Stimulated activated naive B cell treated with anti-CD40 and anti-IgM and Interleukin-4, amounts not matched to agents 10 μg/mL and 1 μg/mL and 100 μg/mL, for 72 hours (primary cell): ENCODE data around the gene ITGAV.

Experiments used
- ATAC-seq, 2 donors: fragments of 150-1000 bp; cut with Tn5 transposase; replicated peaks; 2 replicates each; pipeline ENCODE4 v1.10.0; 2021; ENCODE audit warnings: moderate library complexity in 1 of 2
- DNase-seq: peaks from one replicate; pipeline ENCODE4 v3.0.0; 2021
- H3K27ac Mint-ChIP-seq: one replicate; pipeline ENCODE4 v1.8.0; 2022; ENCODE audit warnings: mild to moderate bottlenecking, mixed read lengths
- H3K27me3 Mint-ChIP-seq, 2 donors: one replicate each; pipeline ENCODE4 v1.8.0; 2022; ENCODE audit warnings: mixed read lengths in 2 of 2
- H3K36me3 Mint-ChIP-seq, 2 donors: one replicate each; pipeline ENCODE4 v1.8.0; 2022; ENCODE audit warnings: mixed read lengths in 2 of 2, mild to moderate bottlenecking in 1 of 2
- H3K4me1 Mint-ChIP-seq, 2 donors: one replicate each; pipeline ENCODE4 v1.8.0; 2022; ENCODE audit warnings: mixed read lengths in 2 of 2, mild to moderate bottlenecking in 1 of 2
- H3K4me3 Mint-ChIP-seq, 2 donors: one replicate each; pipeline ENCODE4 v1.8.0; 2022; ENCODE audit warnings: mild to moderate bottlenecking in 2 of 2, mixed read lengths in 2 of 2, moderate library complexity in 1 of 2
- H3K9me3 Mint-ChIP-seq, 2 donors: one replicate each; pipeline ENCODE4 v1.8.0; 2022; ENCODE audit warnings: mixed read lengths in 2 of 2, mild to moderate bottlenecking in 1 of 2

ITGAV gene

DNA sequence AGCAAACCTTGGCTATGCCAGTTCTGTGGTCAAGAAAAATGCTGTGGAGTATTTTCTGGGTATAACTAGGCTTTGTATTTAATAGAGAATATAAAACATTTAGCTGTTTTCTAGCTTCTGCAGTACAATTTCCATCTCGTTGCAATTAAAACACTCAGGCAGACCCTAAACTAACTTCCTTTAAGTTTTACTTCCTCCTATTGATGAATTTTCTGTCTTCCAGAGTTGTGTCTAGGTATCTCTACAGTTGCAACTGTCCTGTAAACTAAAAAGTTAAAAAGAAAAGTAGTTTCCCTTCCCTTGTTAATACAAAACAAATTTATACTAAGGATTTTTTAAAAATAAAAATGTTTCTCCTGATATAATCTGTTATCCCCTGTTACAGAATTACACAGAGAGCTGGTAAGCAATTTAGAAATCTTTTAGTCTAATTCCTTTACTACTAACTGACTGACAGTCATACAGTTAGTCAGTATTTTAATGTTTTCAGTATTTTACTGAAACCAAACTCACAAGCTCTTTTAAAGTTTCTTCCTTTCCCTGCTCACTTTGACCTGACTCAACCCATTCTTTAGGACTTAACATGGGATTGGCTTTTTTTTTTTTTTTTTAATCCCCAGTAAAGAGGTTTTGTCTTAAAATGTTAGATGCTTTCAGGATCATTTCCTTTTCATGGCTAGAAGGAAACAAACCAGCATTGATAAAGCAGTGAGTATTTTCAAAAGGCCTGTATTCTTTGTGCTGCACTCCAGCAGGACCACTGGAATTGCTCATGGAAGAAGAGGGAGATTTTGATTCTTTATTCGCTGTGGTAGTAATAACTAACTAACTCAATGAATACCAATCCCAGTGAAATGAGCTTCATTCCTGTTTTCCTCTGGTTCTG, 22.9 kb downstream of the ITGAV start:
- Mint-ChIP-seq H3K27ac (no peak overlapping the region), H3K4me3 (no peak overlapping the region), H3K27me3 (no peaks in the 10 kb centered on the region), H3K9me3 (no peaks in the 10 kb centered on the region), H3K36me3 (no peaks in the 10 kb centered on the region), H3K4me1 (no peaks in the 10 kb centered on the region)
- ATAC-seq (no peak), DNase-seq (no peak)

DNA sequence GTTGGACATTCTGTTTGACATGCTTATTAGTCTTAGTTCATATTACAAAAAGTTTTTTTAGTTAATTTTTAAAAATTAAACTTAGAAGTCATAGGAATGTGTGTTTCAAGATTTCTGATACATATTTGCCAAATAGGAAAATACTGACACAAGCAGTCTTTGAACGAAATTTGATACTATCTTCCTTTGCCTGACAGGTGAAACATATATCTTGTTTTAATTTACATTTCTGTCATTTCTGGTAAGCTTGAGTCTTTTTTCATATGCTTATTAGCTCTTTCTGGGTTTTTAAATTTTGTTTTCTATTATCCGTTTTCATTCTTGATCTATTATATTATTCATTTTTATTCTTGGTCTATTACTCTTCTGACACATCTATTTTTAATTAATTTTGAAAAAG, 24.5 kb downstream of the ITGAV start:
- Mint-ChIP-seq H3K27ac (no peak overlapping the region), H3K4me1 (no peaks in the 10 kb centered on the region), H3K27me3 (no peaks in the 10 kb centered on the region), H3K9me3 (no peaks in the 10 kb centered on the region), H3K4me3 (no peak overlapping the region), H3K36me3 (no peaks in the 10 kb centered on the region)
- ATAC-seq (no peak), DNase-seq (no peak)

GRCh38 chr2:186617148-186617547, 27.3 kb downstream of the ITGAV start:
- no peak for DNase-seq
- ATAC-seq: no peak
- Mint-ChIP-seq H3K27me3 (no peaks in the 10 kb centered on the region), H3K4me1 (no peaks in the 10 kb centered on the region), H3K4me3 (no peak overlapping the region), H3K9me3 (no peaks in the 10 kb centered on the region), H3K27ac (no peak overlapping the region), H3K36me3 (no peaks in the 10 kb centered on the region)

DNA sequence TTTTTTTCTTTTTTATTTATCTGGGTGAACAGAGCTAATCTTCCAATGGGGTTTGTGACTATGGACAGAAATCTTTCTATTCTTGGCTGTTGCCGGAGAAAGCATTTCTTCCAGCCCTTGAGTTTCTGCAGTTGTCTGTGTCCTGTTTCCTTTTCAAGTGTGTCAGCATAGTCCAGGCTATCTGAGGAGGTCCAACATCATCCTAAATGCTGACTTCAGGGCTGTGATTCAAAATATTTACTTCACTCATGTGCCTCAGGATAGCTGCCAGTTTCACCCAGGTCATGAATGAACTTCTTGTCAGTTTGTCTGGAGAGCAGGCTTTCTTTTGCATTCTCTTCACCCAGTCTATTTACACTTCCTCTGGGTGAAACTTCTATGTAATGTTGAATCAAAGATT, 27.9 kb downstream of the ITGAV start:
- H3K4me1 Mint-ChIP-seq: no peaks in the 10 kb centered on the region
- no peak overlapping the region for H3K27ac Mint-ChIP-seq
- H3K36me3 Mint-ChIP-seq: peaks cover 0 to under 1% of the 10 kb centered on the region in 2 donors
- no peak for DNase-seq
- H3K9me3 Mint-ChIP-seq: no peaks in the 10 kb centered on the region
- ATAC-seq: no peak
- H3K27me3 Mint-ChIP-seq: no peaks in the 10 kb centered on the region
- H3K4me3 Mint-ChIP-seq: no peak overlapping the region

DNA sequence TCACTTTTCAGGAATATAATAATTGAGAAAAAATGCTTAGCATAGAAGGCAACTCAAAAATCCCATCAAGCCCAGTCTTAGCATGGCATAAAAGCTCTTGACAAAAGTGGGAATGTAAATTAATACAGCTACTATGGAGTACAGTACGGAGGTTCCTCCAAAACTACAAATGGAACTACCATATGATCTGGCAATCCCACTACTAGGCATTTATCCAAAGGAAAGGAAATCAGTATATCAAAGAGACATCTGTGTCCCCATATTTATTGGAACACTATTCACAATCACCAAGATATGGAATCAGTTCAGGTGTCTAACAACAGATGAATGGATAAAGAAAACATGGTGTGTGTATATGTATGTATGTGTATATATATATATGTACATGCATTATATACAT, 28.8 kb downstream of the ITGAV start:
- H3K27me3 Mint-ChIP-seq: no peaks in the 10 kb centered on the region
- no peak overlapping the region for H3K27ac Mint-ChIP-seq
- H3K4me1 Mint-ChIP-seq: no peaks in the 10 kb centered on the region
- ATAC-seq: no peak
- H3K9me3 Mint-ChIP-seq: no peaks in the 10 kb centered on the region
- H3K36me3 Mint-ChIP-seq: peaks cover 2 to 7% of the 10 kb centered on the region in 2 donors
- H3K4me3 Mint-ChIP-seq: no peak overlapping the region
- no peak for DNase-seq

DNA sequence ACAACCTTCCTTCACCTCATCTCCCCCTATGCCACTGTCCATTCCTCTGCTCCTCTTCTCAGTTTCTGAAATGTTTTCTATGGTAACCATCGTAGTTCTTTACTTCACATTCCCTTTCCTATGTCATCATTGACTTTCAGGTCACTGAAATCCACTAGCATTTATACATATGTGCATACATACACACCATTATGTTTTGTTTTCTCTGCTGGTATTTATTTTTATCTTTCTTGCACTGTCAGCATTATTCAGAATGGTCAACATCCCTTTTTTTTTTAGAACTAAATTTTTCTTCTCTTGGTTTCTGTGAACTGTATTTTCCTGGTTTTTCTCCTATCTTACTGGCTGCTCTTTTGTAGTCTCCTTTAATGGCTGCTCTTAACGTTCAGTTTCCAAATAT, 33.2 kb downstream of the ITGAV start:
- ATAC-seq (no peak), DNase-seq (no peak)
- H3K9me3 Mint-ChIP-seq: no peaks in the 10 kb centered on the region
- no peaks in the 10 kb centered on the region for H3K27me3 Mint-ChIP-seq
- no peaks in the 10 kb centered on the region for H3K4me1 Mint-ChIP-seq
- H3K27ac Mint-ChIP-seq: no peak overlapping the region
- H3K4me3 Mint-ChIP-seq: no peak overlapping the region
- H3K36me3 Mint-ChIP-seq: peaks cover 4 to 13% of the 10 kb centered on the region in 2 donors

- Mint-ChIP-seq H3K27ac (no peak overlapping the region), H3K4me1 (no peaks in the 10 kb centered on the region)
- no peak for ATAC-seq
These were observed 34.4 kb downstream of the ITGAV start for GRCh38 chr2:186624276-186624675.

GRCh38 chr2:186629250-186629996, 39.6 kb downstream of the ITGAV start:
- no peak for ATAC-seq

More at GRCh38 chr2:186624276-186624675, 34.4 kb downstream of the ITGAV start:
- Mint-ChIP-seq H3K36me3 (peaks cover 4 to 13% of the 10 kb centered on the region in 2 donors), H3K27me3 (no peaks in the 10 kb centered on the region), H3K9me3 (no peaks in the 10 kb centered on the region), H3K4me3 (no peak overlapping the region)
- no peak for DNase-seq

DNA sequence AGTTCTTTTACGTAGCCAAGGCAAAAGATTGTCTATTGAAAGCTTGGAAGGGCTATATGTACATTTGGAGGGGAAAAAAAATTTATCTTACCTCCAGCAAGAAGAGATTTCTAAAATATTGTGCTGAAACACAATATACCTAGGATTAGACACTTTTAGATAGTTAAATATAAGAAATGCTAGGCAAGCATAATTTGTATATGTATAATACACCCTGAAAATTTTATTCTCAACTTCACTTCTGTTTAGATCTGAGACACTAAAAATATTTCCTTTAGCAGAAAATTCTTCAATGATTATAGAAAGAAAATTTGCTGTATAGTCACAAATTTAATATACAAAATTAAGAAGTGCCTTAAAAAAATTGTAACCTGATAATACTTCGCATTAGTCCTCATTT, 42.6 kb downstream of the ITGAV start:
- no peaks in the 10 kb centered on the region for H3K27me3 Mint-ChIP-seq
- DNase-seq: no peak
- no peak for ATAC-seq
- no peaks in the 10 kb centered on the region for H3K4me1 Mint-ChIP-seq
- no peaks in the 10 kb centered on the region for H3K9me3 Mint-ChIP-seq
- no peaks in the 10 kb centered on the region for H3K36me3 Mint-ChIP-seq
- H3K4me3 Mint-ChIP-seq: no peak overlapping the region
- H3K27ac Mint-ChIP-seq: no peak overlapping the region

More at GRCh38 chr2:186629250-186629996, 39.6 kb downstream of the ITGAV start:
- Mint-ChIP-seq H3K27me3 (no peaks in the 10 kb centered on the region), H3K9me3 (no peaks in the 10 kb centered on the region), H3K36me3 (peaks cover 1 to 3% of the 10 kb centered on the region in 2 donors), H3K4me1 (no peaks in the 10 kb centered on the region), H3K27ac (no peak overlapping the region), H3K4me3 (no peak overlapping the region)
- no peak for DNase-seq

DNA sequence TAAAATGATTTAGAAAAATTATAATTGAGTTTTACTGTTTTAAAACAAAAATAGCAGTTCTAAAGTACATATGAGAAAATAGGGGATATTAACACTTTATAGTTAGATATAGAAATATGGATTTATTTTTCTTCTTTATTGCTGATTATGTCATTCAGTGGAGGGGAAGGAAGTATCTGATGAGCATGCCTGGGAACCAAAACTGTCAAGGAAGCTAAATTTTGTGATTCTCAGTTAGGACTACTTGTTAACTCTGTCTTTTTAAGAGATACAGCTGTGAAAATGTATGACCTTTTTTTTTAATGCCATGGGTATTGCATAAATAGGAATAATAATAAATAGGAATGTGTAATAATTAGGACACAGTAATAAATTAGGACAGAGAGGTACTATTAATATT, 44.8 kb downstream of the ITGAV start:
- no peaks in the 10 kb centered on the region for H3K27me3 Mint-ChIP-seq
- no peak for DNase-seq
- H3K9me3 Mint-ChIP-seq: no peaks in the 10 kb centered on the region
- H3K27ac Mint-ChIP-seq: no peak overlapping the region
- ATAC-seq: no peak
- H3K4me3 Mint-ChIP-seq: no peak overlapping the region
- H3K4me1 Mint-ChIP-seq: no peaks in the 10 kb centered on the region
- peaks cover 0 to 3% of the 10 kb centered on the region in 2 donors for H3K36me3 Mint-ChIP-seq

DNA sequence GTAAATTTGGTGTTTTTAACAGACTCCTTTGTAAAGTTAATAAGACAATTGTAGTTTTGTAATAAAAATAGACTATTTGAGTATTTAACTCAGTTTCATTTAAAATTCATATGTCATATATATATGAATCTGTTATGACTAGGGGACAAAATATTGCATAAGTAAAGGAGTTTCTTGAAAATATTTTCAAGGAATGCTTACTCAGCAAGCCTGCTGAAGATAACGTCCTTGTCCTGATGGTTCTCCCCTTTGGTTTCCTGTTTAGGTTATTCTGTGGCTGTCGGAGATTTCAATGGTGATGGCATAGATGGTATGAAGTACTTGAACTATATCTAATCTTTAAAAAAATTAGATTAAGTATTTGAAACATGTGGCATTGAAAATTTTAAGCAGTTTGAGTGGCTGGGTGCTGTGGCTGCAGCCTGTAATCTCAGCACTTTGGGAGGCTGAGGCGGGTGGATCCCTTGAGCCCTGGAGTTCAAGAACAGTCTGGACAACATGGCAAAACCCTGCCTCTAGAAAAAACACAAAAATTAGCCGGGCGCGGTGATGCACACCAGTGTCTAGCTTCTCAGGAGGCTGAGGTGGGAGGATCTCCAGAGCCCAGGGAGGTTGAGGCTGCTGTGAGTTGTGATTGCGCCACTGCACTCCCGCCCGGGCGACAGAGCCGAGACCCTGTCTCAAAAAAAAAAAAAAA, 47.1 kb downstream of the ITGAV start:
- Mint-ChIP-seq H3K27ac (no peak overlapping the region), H3K4me1 (peaks cover 0 to 4% of the 10 kb centered on the region in 2 donors), H3K27me3 (no peaks in the 10 kb centered on the region), H3K4me3 (no peak overlapping the region), H3K9me3 (no peaks in the 10 kb centered on the region), H3K36me3 (peaks cover 0 to 3% of the 10 kb centered on the region in 2 donors)
- ATAC-seq (no peak), DNase-seq (no peak)

DNA sequence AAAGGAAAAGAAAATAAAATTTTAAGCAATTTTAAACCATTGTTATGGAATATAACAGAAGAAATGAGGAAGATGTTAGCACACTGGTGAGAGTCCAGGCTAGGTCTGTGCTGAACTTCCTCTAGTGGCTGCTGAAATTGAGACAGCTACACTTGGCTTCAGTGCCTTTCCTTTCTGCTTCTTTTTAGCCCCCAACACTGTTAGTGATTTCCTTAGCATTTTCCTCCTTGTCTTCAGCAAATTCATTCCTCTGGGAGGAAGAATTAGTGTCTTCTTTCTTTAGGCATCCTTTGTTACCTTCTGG, 47.6 kb downstream of the ITGAV start:
- no peak for DNase-seq
- H3K27ac Mint-ChIP-seq: no peak overlapping the region
- H3K4me1 Mint-ChIP-seq: peaks cover 0 to 4% of the 10 kb centered on the region in 2 donors
- peaks cover 0 to 3% of the 10 kb centered on the region in 2 donors for H3K36me3 Mint-ChIP-seq
- H3K4me3 Mint-ChIP-seq: no peak overlapping the region
- H3K27me3 Mint-ChIP-seq: no peaks in the 10 kb centered on the region
- H3K9me3 Mint-ChIP-seq: no peaks in the 10 kb centered on the region
- ATAC-seq: no peak

DNA sequence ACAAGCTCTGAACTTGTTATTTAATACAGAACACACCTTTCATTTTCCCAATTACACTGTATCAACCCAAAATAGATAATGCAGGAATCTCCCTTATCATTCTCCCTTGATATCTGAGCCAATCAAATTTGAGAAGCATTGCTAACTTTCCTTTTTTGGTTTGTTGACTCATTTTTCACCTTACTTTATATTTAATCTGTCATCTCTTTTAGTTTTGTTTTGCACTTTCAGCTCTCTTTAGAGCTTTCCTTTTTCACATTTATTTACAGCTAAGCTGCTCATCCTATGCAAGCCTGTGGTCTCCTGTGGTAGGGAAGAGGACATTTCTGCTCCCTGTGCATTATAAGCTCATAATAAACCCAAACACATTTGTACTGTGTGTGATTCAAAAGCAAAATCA, 50.1 kb downstream of the ITGAV start:
- H3K4me3 Mint-ChIP-seq: no peak overlapping the region
- H3K4me1 Mint-ChIP-seq: peaks cover 0 to 4% of the 10 kb centered on the region in 2 donors
- ATAC-seq (no peak), DNase-seq (no peak)
- no peaks in the 10 kb centered on the region for H3K9me3 Mint-ChIP-seq
- peaks cover 3 to 6% of the 10 kb centered on the region in 2 donors for H3K36me3 Mint-ChIP-seq
- no peak overlapping the region for H3K27ac Mint-ChIP-seq
- H3K27me3 Mint-ChIP-seq: no peaks in the 10 kb centered on the region

DNA sequence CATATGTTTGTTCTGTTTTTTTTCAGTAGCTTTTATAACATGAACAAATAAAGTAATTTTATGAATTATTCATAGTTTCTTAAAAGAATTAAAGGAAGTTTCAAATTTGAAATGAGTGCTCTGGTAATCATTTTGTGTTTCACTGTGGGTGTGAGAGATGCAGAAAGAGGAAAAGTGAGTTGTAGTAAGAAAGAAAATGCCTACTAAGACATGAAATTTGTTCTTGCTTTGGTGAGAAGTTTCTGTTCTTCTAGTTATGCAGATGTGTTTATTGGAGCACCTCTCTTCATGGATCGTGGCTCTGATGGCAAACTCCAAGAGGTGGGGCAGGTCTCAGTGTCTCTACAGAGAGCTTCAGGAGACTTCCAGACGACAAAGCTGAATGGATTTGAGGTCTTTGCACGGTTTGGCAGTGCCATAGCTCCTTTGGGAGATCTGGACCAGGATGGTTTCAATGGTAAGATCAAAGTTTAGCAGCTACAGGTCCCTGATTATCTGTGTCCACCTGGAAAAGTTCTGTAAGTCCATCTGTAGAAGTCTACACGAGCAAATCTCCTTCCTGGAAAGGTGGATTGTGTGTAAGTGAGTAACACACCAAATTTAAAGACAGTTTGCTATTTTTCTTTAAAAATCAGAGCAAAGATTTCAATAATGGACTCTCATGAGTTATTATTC, 51.4 kb downstream of the ITGAV start:
- Mint-ChIP-seq H3K4me1 (peaks cover 0 to 4% of the 10 kb centered on the region in 2 donors), H3K27me3 (no peaks in the 10 kb centered on the region), H3K9me3 (no peaks in the 10 kb centered on the region), H3K36me3 (peaks cover 3 to 6% of the 10 kb centered on the region in 2 donors), H3K27ac (no peak overlapping the region), H3K4me3 (no peak overlapping the region)
- no peak for ATAC-seq
- DNase-seq: no peak
